SU-DHL-6 (cell line): Measurements from ENCODE around the gene ACKR2.

Experiments
- CTCF ChIP-seq: fragments of 200-600 bp; sonication (generic); IDR thresholded peaks from one replicate; pipeline ENCODE4 v1.5.1; 2017; ENCODE audit warnings: antibody characterized with exemption, mild to moderate bottlenecking, low read length, moderate library complexity; ENCODE audit not compliant: insufficient read depth, poor library complexity, severe bottlenecking
- EZH2phosphoT487 ChIP-seq: fragments of 200-600 bp; sonication (generic), shearing (Covaris generic); conservative IDR thresholded peaks from 2 replicates; pipeline ENCODE4 v1.6.1; 2018; ENCODE audit warnings: mild to moderate bottlenecking, antibody characterized with exemption, low read length, moderate library complexity, mixed read lengths

DNA sequence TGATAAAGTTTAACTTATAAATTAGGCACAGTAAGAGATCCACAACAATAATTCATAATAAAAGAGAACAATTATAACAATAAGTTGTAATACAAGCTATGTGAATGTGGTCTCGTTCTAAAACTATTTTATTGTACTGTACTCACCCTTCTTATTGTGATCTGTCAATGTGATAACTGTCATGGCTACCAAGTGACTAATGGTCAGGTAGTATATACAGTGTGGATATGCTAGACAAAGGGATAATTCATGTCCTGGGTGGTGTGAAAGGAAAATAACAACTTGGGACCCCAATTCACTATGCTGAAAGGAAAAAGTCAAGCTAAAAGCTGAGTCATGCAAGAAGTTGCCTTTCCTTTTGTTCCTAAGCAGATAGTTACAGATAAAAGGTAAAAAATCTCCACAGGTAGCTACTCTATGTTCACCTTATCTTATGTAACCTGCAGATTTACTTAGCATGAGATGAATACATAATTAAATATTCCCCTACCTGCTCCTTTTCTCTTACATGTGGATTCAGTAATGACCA is 77.1 kb downstream of the ACKR2 start:
- TF ChIP-seq CTCF (no peak), EZH2phosphoT487 (no peak)
